Neural progenitor cell (in vitro differentiated cells): Measurements from ENCODE around the gene OR10G3. TPM values are rescaled to one million over a fixed set of nuclear protein-coding genes. Genes with fewer than 3 reads are reported as not detected.

Experiments used
- DNase-seq: peaks from one replicate; pipeline ENCODE4 v3.0.0-alpha.2; 2016; ENCODE audit warnings: low spot score
- H2AFZ ChIP-seq: fragments of 200-600 bp; sonication (generic); replicated peaks from 2 replicates; pipeline ENCODE4 v1.6.1; 2016; ENCODE audit warnings: antibody characterized with exemption
- H3F3A ChIP-seq: fragments of 200-600 bp; sonication (generic); 2 replicates; pipeline ENCODE4 v1.6.1; 2016; ENCODE audit warnings: antibody characterized with exemption, low read depth
- H3K27ac ChIP-seq: fragments of 200-600 bp; sonication (generic); 2 replicates; pipeline ENCODE4 v1.5.1; 2016; ENCODE audit warnings: mild to moderate bottlenecking
- H3K27me3 ChIP-seq: fragments of 200-600 bp; sonication (generic); 2 replicates; pipeline ENCODE4 v1.6.1; 2016; ENCODE audit warnings: mild to moderate bottlenecking, moderate library complexity
- H3K36me3 ChIP-seq: fragments of 200-600 bp; sonication (generic); 2 replicates; pipeline ENCODE4 v1.5.1; 2016
- H3K4me1 ChIP-seq: fragments of 200-600 bp; sonication (generic); 2 replicates; pipeline ENCODE4 v1.6.1; 2016; ENCODE audit warnings: mixed run types
- H3K4me2 ChIP-seq: fragments of 200-600 bp; sonication (generic); 2 replicates; pipeline ENCODE4 v1.6.1; 2016
- H3K4me3 ChIP-seq: fragments of 200-600 bp; sonication (generic); 2 replicates; pipeline ENCODE4 v1.5.1; 2016
- H3K79me2 ChIP-seq: fragments of 200-600 bp; sonication (generic); 2 replicates; pipeline ENCODE4 v1.6.1; 2016; ENCODE audit warnings: low read depth
- H3K9ac ChIP-seq: fragments of 200-600 bp; sonication (generic); 2 replicates; pipeline ENCODE4 v1.6.1; 2016
- H3K9me3 ChIP-seq: fragments of 200-600 bp; sonication (generic); 2 replicates; pipeline ENCODE4 v1.5.1; 2016; ENCODE audit warnings: low read depth
- H4K20me1 ChIP-seq: fragments of 200-600 bp; sonication (generic); 2 replicates; pipeline ENCODE4 v1.6.1; 2016; ENCODE audit warnings: low read depth
- H3K27ac Mint-ChIP-seq: 3 replicates; pipeline ENCODE4 v1.8.0; 2021; ENCODE audit warnings: mixed read lengths
- H3K27me3 Mint-ChIP-seq: 2 replicates; pipeline ENCODE4 v1.8.0; 2022; ENCODE audit warnings: low read depth, mild to moderate bottlenecking, inconsistent platforms, moderate library complexity, mixed read lengths; ENCODE audit not compliant: insufficient read depth
- H3K36me3 Mint-ChIP-seq: 3 replicates; pipeline ENCODE4 v1.8.0; 2021; ENCODE audit warnings: mixed read lengths
- H3K4me1 Mint-ChIP-seq: 3 replicates; pipeline ENCODE4 v1.8.0; 2021; ENCODE audit warnings: mixed read lengths
- H3K4me3 Mint-ChIP-seq: 3 replicates; pipeline ENCODE4 v1.8.0; 2021; ENCODE audit warnings: mild to moderate bottlenecking, moderate library complexity, mixed read lengths
- H3K9me3 Mint-ChIP-seq: 3 replicates; pipeline ENCODE4 v1.8.0; 2020; ENCODE audit warnings: mixed read lengths
- EZH2 ChIP-seq: fragments of 200-600 bp; sonication (generic); IDR thresholded peaks from 2 replicates; pipeline ENCODE4 v1.6.1; 2017; ENCODE audit warnings: antibody characterized with exemption, mild to moderate bottlenecking, moderate library complexity
- EZH2phosphoT487 ChIP-seq: fragments of 200-600 bp; sonication (generic); IDR thresholded peaks from 2 replicates; pipeline ENCODE4 v1.6.1; 2017; ENCODE audit warnings: antibody characterized with exemption
- total RNA-seq: library from RNA; depleted of rRNA; stranded (reverse); fragments of >200 nt; gene quantifications from 2 replicates; pipeline ENCODE4 v1.2.3, GENCODE V29; 2015; ENCODE audit warnings: low replicate concordance
- TF ChIP-seq, protein P1 (sequence below): fragments of 200-600 bp; sonication (generic); IDR thresholded peaks from 2 replicates; pipeline ENCODE4 v1.5.1; 2017; ENCODE audit warnings: antibody characterized with exemption, mild to moderate bottlenecking

OR10G3 gene
- total RNA-seq, 1 donor from 2014 or later: not detected

DNA sequence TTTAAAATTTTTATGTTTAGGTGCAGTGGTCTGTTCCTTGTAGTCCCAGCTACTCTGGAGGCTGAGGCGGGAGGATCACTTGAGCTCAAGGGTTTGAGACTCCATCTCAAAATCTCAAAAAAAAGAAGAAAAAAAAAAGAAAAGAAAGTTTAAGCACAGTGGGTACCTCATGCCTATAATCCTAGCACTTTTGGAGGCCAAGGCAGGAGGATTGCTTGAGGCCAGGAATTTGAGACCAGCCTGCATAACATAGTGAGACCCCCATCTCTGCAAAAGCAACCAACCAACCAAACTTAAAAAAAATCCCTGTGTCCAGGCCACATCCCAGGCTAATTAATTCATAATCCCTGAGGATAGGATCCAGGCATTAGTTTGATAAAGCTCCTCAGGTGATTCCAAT, 50.4 kb downstream of the OR10G3 start:
- Mint-ChIP-seq H3K4me3 (peak overlapping the region; percentile 6), H3K9me3 (peaks cover 2% of the 10 kb centered on the region), H3K27me3 (peaks cover 11% of the 10 kb centered on the region), H3K27ac (peak overlapping the region; percentile 79), H3K36me3 (peaks cover 17% of the 10 kb centered on the region), H3K4me1 (peaks cover 68% of the 10 kb centered on the region)
- Histone ChIP-seq H4K20me1 (peaks cover 89% of the 10 kb centered on the region), H3K4me1 (peaks cover 72% of the 10 kb centered on the region), H3K4me3 (no peak overlapping the region), H3K27ac (peak overlapping the region; percentile 100), H3K27me3 (no peaks in the 10 kb centered on the region), H3K4me2 (peak overlapping the region; percentile 92), H3K9ac (no peak overlapping the region), H3F3A (peaks cover 82% of the 10 kb centered on the region), H2AFZ (no peak overlapping the region), H3K79me2 (peaks cover 90% of the 10 kb centered on the region), H3K36me3 (peaks cover 11% of the 10 kb centered on the region), H3K9me3 (no peaks in the 10 kb centered on the region)
- no peak for DNase-seq
- TF ChIP-seq EZH2phosphoT487 (no peak), EZH2 (no peak)
- TF ChIP-seq, protein P1, sequence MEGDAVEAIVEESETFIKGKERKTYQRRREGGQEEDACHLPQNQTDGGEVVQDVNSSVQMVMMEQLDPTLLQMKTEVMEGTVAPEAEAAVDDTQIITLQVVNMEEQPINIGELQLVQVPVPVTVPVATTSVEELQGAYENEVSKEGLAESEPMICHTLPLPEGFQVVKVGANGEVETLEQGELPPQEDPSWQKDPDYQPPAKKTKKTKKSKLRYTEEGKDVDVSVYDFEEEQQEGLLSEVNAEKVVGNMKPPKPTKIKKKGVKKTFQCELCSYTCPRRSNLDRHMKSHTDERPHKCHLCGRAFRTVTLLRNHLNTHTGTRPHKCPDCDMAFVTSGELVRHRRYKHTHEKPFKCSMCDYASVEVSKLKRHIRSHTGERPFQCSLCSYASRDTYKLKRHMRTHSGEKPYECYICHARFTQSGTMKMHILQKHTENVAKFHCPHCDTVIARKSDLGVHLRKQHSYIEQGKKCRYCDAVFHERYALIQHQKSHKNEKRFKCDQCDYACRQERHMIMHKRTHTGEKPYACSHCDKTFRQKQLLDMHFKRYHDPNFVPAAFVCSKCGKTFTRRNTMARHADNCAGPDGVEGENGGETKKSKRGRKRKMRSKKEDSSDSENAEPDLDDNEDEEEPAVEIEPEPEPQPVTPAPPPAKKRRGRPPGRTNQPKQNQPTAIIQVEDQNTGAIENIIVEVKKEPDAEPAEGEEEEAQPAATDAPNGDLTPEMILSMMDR: no peak

DNA sequence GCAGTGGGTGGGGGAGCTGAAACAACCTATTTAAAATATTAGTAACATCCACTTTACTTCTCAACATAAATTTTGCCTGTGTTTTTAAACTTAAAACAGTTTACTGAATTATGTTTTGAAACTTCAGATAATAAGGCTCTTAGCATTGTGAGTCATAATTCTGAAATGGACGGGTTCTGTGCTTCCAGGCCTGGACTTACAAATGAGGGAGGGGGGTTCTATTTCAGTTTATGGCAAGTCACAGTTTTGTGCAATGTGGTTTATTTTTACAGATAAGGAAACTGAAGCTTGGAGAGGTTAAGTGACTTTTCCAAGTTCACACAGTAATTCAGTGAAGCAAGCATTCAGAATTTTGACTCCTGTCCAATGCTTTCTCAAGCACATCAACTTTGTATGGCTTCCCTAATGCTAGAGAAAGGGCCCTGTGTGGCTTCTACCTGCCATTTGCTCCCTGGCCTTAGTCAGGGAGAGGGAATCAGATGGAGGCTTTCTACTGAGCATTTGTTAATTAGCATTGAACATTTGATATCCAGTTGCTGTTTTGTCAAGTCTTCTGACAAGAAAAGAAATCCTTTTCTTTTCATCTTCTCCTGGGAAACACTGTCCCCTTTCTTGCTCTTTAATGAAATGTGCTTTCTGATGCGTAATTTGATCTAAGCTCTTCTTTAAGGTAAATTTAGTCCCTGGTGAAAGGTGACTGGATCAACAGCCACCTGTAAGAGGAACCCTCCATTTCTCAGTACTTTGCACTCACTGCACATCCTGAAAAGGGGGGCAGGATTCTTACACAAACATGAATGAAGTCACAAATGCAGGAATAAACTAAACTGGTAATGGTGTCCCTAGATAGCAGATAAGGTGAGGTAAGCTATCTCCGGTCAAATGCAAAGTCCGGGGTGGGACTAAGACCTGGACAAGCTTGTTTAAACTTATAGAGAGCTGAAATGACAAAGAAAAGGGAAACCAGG, 51.2 kb downstream of the OR10G3 start:
- H3K36me3 ChIP-seq: peaks cover 11% of the 10 kb centered on the region
- Mint-ChIP-seq H3K27me3 (peaks cover 15% of the 10 kb centered on the region), H3K4me1 (peaks cover 68% of the 10 kb centered on the region), H3K27ac (peak overlapping the region; percentile 99), H3K9me3 (peaks cover 2% of the 10 kb centered on the region), H3K36me3 (peaks cover 26% of the 10 kb centered on the region), H3K4me3 (peak overlapping the region; percentile 63)
- peaks cover 75% of the 10 kb centered on the region for H3F3A ChIP-seq
- H3K27me3 ChIP-seq: no peaks in the 10 kb centered on the region
- TF ChIP-seq EZH2phosphoT487 (no peak), EZH2 (no peak)
- TF ChIP-seq, protein P1: no peak
- DNase-seq: no peak
- H4K20me1 ChIP-seq: peaks cover 89% of the 10 kb centered on the region
- H3K4me2 ChIP-seq: peak overlapping the region; percentile 92
- H3K9me3 ChIP-seq: no peaks in the 10 kb centered on the region
- H3K9ac ChIP-seq: no peak overlapping the region
- peaks cover 90% of the 10 kb centered on the region for H3K79me2 ChIP-seq
- no peak overlapping the region for H2AFZ ChIP-seq
- peak overlapping the region; percentile 100 for H3K27ac ChIP-seq
- H3K4me1 ChIP-seq: peaks cover 74% of the 10 kb centered on the region
- peak overlapping the region; percentile 74 for H3K4me3 ChIP-seq

DNA sequence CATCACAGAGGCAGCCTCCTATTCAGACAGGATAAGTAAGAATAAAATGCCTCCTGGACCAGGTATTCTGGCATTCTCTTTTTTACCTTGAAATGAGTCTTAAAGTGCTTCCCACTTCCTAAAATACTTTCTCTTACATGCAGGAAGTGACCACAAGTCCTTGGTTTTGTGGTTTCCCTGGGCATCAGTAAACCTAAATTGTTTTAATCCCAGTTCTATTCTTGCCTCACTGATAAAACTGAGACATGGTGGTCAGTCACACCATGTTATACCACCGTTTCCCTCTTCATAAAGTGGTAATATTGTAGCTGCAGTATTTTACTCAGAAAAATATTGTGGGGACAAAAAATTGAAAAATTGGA, 52.6 kb downstream of the OR10G3 start:
- peaks cover 74% of the 10 kb centered on the region for H3K4me1 ChIP-seq
- H3K36me3 ChIP-seq: peaks cover 18% of the 10 kb centered on the region
- no peak overlapping the region for H2AFZ ChIP-seq
- Mint-ChIP-seq H3K27me3 (peaks cover 15% of the 10 kb centered on the region), H3K27ac (peak overlapping the region; percentile 100), H3K9me3 (peaks cover 2% of the 10 kb centered on the region), H3K36me3 (peaks cover 37% of the 10 kb centered on the region), H3K4me3 (peak overlapping the region; percentile 96), H3K4me1 (peaks cover 73% of the 10 kb centered on the region)
- H3K9me3 ChIP-seq: no peaks in the 10 kb centered on the region
- H4K20me1 ChIP-seq: peaks cover 89% of the 10 kb centered on the region
- TF ChIP-seq, protein P1: no peak
- TF ChIP-seq EZH2 (no peak), EZH2phosphoT487 (no peak)
- peak overlapping the region; percentile 74 for H3K4me3 ChIP-seq
- H3K4me2 ChIP-seq: peak overlapping the region; percentile 92
- peaks cover 90% of the 10 kb centered on the region for H3K79me2 ChIP-seq
- H3F3A ChIP-seq: peaks cover 79% of the 10 kb centered on the region
- no peak overlapping the region for H3K9ac ChIP-seq
- DNase-seq: no peak
- H3K27ac ChIP-seq: peak overlapping the region; percentile 100
- H3K27me3 ChIP-seq: no peaks in the 10 kb centered on the region
